ENCODE data around the gene ABHD1.
"Not testable (repeated sequence)": the region's sequence is repeated elsewhere in the genome, so short reads cannot be mapped to it uniquely, and the experiment has no call there.

The ABHD1 gene

DNA sequence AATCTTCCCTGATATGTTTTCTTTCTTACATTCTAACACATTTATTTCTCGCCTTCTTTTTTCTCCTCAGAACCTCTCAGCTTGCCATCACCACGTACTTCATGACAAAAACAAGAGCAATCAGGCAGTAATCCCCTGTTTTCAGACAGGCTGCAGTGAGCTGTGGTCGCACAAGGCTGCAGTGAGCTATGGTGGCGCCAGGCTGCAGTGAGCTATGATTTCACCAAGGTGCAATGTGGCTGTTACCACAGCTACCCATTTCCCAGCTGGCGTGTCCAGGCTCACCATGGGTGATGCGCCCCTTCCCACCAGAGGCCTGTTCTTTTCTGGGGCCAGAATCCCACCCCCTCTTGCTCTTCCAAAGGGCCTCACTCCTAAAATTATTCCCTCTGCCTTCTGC is 51.0 kb downstream of the ABHD1 start:
- no peak for DNase-seq

DNA sequence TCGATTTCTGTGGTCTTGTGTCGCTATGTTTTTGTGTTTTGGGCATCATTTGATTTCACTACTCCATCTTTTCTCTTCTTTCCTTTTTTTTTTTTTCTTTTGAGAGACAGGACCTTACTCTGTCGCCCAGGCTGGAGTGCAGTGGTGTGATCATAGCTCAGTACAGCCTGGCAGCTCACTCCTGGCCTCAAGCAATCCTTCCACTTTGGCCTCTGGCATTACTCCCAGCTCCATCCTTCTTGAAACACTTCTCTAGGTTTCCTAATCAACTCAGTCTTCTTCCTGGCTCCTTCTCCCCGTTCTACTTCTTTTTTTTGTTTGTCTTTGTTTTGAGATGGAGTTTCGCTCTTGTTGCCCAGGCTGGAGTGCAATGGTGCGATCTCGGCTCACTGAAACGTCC is 51.7 kb downstream of the ABHD1 start:
- no peak for DNase-seq

GRCh38 chr2:27175781-27176180 is 52.2 kb downstream of the ABHD1 start:
- not testable (repeated sequence) for DNase-seq

DNA sequence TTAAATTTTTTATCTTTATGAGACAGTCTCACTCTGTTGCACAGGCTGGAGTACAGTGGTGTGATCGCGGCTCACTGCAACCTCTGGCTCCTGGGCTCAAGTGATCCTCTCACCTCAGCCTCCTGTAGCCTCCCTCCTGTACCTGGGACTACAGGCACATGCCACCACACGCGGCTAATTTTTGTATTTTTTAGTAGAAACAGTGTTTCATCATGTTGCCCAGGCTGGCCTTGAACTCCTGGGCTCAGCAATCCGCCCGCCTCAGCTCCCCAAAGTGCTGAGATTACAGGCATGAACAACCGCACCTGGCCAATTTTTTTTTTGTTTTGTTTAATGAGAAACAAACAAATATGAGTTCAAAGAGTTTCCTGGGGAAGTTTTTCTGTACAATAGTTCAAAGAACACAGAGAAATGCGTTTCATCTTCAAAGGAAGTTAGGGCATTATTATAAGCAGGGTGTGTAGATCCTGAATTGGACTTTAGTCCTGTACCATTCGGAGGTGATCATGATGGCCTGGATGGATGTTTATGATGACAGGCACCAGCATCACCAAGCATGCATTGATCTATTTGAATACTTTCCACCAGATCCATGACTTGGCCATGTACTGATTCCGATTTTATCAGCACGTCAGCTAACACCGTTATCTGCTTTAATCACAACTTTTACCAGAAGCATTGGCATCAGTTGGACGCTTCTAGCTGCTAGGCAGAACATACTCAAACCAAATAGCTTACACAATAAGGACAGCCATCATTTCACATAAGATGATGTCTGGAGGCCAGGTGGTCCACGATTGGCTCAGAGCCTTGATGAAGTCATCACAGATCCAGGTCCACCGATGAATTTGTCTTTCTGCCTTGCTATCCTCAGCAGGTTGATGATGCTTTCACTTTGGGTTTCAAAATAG is 54.1 kb downstream of the ABHD1 start:
- DNase-seq: no peak

- no peak for DNase-seq
Measured at GRCh38 chr2:27178469-27178868, 54.9 kb downstream of the ABHD1 start.

DNA sequence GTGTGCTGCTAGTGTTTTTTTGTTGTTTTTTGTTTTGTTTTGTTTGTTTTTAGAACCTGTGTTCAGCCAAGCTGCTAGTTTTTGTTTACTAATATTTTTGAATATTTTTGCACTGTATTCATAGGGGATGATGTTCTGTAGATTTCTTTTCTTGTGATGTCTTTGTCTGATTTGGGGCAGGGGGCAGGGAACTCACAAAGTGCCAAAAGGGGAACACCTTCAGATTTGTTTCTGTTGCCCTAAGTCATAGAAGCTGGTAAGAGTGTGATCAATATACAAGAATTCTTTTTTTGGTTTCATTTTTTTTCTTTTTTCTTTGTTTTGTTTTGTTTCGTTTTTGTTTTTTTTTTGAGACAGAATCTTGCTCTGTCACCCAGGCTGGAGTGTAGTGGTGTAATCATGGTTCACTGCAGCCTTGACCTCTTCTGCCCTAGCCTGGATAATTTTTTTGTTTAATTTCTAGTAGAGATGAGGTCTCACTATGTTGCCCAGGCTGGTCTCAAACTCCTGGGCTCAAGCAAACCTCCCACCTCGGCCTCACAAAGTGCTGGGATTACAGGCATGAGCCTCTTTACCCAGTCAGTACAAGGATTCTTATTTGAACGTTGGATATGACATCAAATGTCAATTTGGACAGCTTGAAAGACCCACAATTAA is 55.9 kb downstream of the ABHD1 start:
- DNase-seq: no peak

All from activated CD4-positive, alpha-beta T cell treated with anti-CD3 and anti-CD28 coated beads, Interleukin-10, Interleukin-2, amounts not matched to agents 100 ng/mL and 50 ng/mL, durations not matched to agents 16 hours and 8 hours (primary cell).